K562 (cell line): ENCODE data around the gene APP. TPM values are rescaled to one million over a fixed set of nuclear protein-coding genes. Genes with fewer than 3 reads are reported as not detected.

Experiments used
- ATAC-seq: fragments of 200-7000 bp; cut with Tn5 transposase; 3 replicates; pipeline ENCODE4 v1.9.1; 2020; ENCODE audit warnings: moderate library complexity
- BruUV-seq: library from RNA; stranded (reverse); fragments of 400-500 nt; replicated peaks from 2 replicates; lab custom pipeline; 2021; lab: Mats Ljungman, UMichigan
- CTCF ChIA-PET: fragments of 300-600 bp; formaldehyde crosslinking; extraction: SDS; loops from one replicate; lab custom pipeline; 2021; ENCODE audit warnings: low intra/inter-chr PET ratio; lab: Yijun Ruan, JAX
- POLR2A ChIA-PET: fragments of 300-600, 350-650 bp; sonication (Branson Sonifier 250); formaldehyde crosslinking; extraction: SDS; loops from one replicate; lab custom pipeline; 2021; ENCODE audit warnings: antibody characterized with exemption, inconsistent platforms; lab: Yijun Ruan, JAX
- DNase-seq, 4 experiments: peaks; one replicate each; pipeline versions ENCODE4 v3.0.0 to v3.0.0-alpha.2; 2011 to 2018; ENCODE audit warnings: low spot score in 3 of 4, mixed read lengths in 3 of 4; ENCODE audit errors: extremely low read depth in 1 of 4
- FAIRE-seq: peaks from 2 replicates; lab custom pipeline; 2011; peaks lifted over from hg19 to GRCh38; lab: Jason Lieb, UNC
- H2AFZ ChIP-seq: 2 replicates; pipeline ENCODE4 v1.6.0; 2011; ENCODE audit warnings: low read depth, low read length, control low read depth, inconsistent platforms
- H3K27ac ChIP-seq: fragments of 200-600 bp; 3 replicates; pipeline ENCODE4 v1.8.0; 2011; ENCODE audit warnings: low read depth, mild to moderate bottlenecking, control low read depth, inconsistent platforms, low read length, moderate library complexity, mixed read lengths; ENCODE audit errors: extremely low read depth
- H3K27me3 ChIP-seq, 2 experiments: fragments of 300-600 bp in 1 of 2; 2 replicates in 1 of 2; 3 replicates in 1 of 2; pipeline versions ENCODE4 v1.6.0 to v1.8.0; 2011; ENCODE audit warnings: inconsistent platforms in 2 of 2, low read length in 2 of 2, mild to moderate bottlenecking in 1 of 2, mixed read lengths in 1 of 2, moderate library complexity in 1 of 2; ENCODE audit not compliant: control insufficient read depth in 2 of 2, insufficient read depth in 2 of 2
- H3K36me3 ChIP-seq: fragments of 300-600 bp; 3 replicates; pipeline ENCODE4 v1.8.0; 2011; ENCODE audit warnings: mild to moderate bottlenecking, low read length, inconsistent platforms; ENCODE audit not compliant: control insufficient read depth, insufficient read depth
- H3K4me1 ChIP-seq, 2 experiments: fragments of 200-600 bp in 1 of 2; replicated peaks in 1 of 2; 2 replicates in 1 of 2; 3 replicates in 1 of 2; pipeline versions ENCODE4 v1.5.1 to v1.8.0; 2011; ENCODE audit warnings: inconsistent platforms in 2 of 2, low read length in 2 of 2, mild to moderate bottlenecking in 1 of 2, mixed read lengths in 1 of 2, moderate library complexity in 1 of 2; ENCODE audit not compliant: control insufficient read depth in 2 of 2, insufficient read depth in 2 of 2
- H3K4me2 ChIP-seq: 2 replicates; pipeline ENCODE4 v1.6.1; 2011; ENCODE audit warnings: low read length, control low read depth, inconsistent platforms, mixed read lengths; ENCODE audit not compliant: insufficient read depth
- H3K4me3 ChIP-seq: fragments of 200-600 bp; sonication (generic), shearing (Covaris generic); 2 replicates; pipeline ENCODE4 v1.5.1; 2016; ENCODE audit warnings: control low read depth, inconsistent platforms
- H3K79me2 ChIP-seq: fragments of 200-600 bp; 3 replicates; pipeline ENCODE4 v1.8.0; 2011; ENCODE audit warnings: low read length, inconsistent platforms; ENCODE audit not compliant: control insufficient read depth, insufficient read depth
- H3K9ac ChIP-seq, 2 experiments: 2 replicates each; pipeline versions ENCODE4 v1.6.0 to v1.6.1; 2011; ENCODE audit warnings: low read depth in 2 of 2, low read length in 2 of 2, control low read depth in 1 of 2, inconsistent platforms in 1 of 2, mild to moderate bottlenecking in 1 of 2, mixed read lengths in 1 of 2; ENCODE audit not compliant: insufficient read depth in 1 of 2
- H3K9me1 ChIP-seq: one replicate; pipeline ENCODE4 v1.6.0; 2011; ENCODE audit warnings: inconsistent platforms, mild to moderate bottlenecking, low read length, moderate library complexity; ENCODE audit not compliant: control insufficient read depth, insufficient read depth
- H3K9me3 ChIP-seq: replicated peaks from 2 replicates; pipeline ENCODE4 v1.5.1; 2011; ENCODE audit warnings: low read depth, low read length, inconsistent platforms; ENCODE audit not compliant: control insufficient read depth, insufficient read depth
- H4K20me1 ChIP-seq: replicated peaks from 2 replicates; pipeline ENCODE4 v1.6.1; 2011; ENCODE audit warnings: low read length, inconsistent platforms, mixed read lengths; ENCODE audit not compliant: control insufficient read depth, insufficient read depth
- BACH1 ChIP-seq: fragments of 200-800 bp; sonication (Bioruptor generic); IDR thresholded peaks from 2 replicates; pipeline ENCODE4 v1.6.1; 2016; ENCODE audit warnings: missing genetic modification characterization, missing compliant biosample characterization
- DACH1 ChIP-seq: fragments of 450-650 bp; IDR thresholded peaks from 2 replicates; pipeline ENCODE4 v1.6.1; 2018; ENCODE audit not compliant: partially characterized antibody
- NCOA2 ChIP-seq, 2 experiments: fragments of 450-650 bp; IDR thresholded peaks; 2 replicates each; pipeline ENCODE4 v1.6.1; 2018; ENCODE audit warnings: mild to moderate bottlenecking in 2 of 2, moderate library complexity in 1 of 2; ENCODE audit not compliant: partially characterized antibody in 2 of 2
- PML ChIP-seq: IDR thresholded peaks from 2 replicates; pipeline ENCODE4 v1.6.1; 2012; ENCODE audit warnings: low read length, inconsistent platforms
- PREB ChIP-seq: sonication (generic); formaldehyde crosslinking; IDR thresholded peaks from 2 replicates; pipeline ENCODE4 v1.8.1; 2023; ENCODE audit warnings: mild to moderate bottlenecking, missing genetic modification reagents
- RFX7 ChIP-seq: fragments of 250-450 bp; sonication (Bioruptor Pico); IDR thresholded peaks from 2 replicates; pipeline ENCODE4 v1.5.1; 2021; ENCODE audit warnings: mild to moderate bottlenecking
- SMAD4 ChIP-seq: fragments of 250-450 bp; sonication (Bioruptor Pico); conservative IDR thresholded peaks from 2 replicates; pipeline ENCODE4 v1.8.0; 2021; ENCODE audit warnings: inconsistent platforms, mild to moderate bottlenecking, moderate library complexity
- THAP7 ChIP-seq: fragments of 250-450 bp; sonication (Bioruptor Pico); IDR thresholded peaks from 2 replicates; pipeline ENCODE4 v1.5.0; 2021
- UBTF ChIP-seq, 2 experiments: IDR thresholded peaks; 2 replicates each; pipeline ENCODE4 v1.6.1; 2012; ENCODE audit warnings: improper control_type of control experiment in 2 of 2, low read depth in 2 of 2, low read length in 2 of 2, borderline replicate concordance in 1 of 2
- ZBTB12 ChIP-seq: fragments of 250-450 bp; sonication (Bioruptor Pico); IDR thresholded peaks from 2 replicates; pipeline ENCODE4 v1.4.0; 2020
- ZBTB26 ChIP-seq: fragments of 450-650 bp; formaldehyde crosslinking; IDR thresholded peaks from 2 replicates; pipeline ENCODE4 v1.4.0; 2022; ENCODE audit warnings: missing genetic modification characterization
- ZNF324 ChIP-seq: fragments of 250-450 bp; sonication (Bioruptor Pico); IDR thresholded peaks from 2 replicates; pipeline ENCODE4 v1.4.0; 2020; ENCODE audit warnings: mild to moderate bottlenecking
- ZNF395 ChIP-seq: fragments of 200-800 bp; sonication (Bioruptor generic); IDR thresholded peaks from 2 replicates; pipeline ENCODE4 v1.6.1; 2017; ENCODE audit warnings: missing genetic modification characterization, missing compliant biosample characterization
- WGBS: fragments of 100-300 bp; shearing (Covaris generic); methylation state at CpG from one replicate; pipeline ENCODE4 v1.1.6; 2016; ENCODE audit warnings: low coverage, mixed read lengths; ENCODE audit not compliant: insufficient coverage; ENCODE audit errors: missing lambda C conversion rate; 5-methylcytosine and 5-hydroxymethylcytosine counted together
- in situ Hi-C: fragments of 300-500 bp; cut with MboI; formaldehyde crosslinking; loops from 4 replicates; pipeline ENCODE4 v1.15.0; 2018; ENCODE audit warnings: inconsistent platforms, mixed read lengths
- intact Hi-C: fragments of 100-400 bp; cut with micrococcal nuclease; formaldehyde crosslinking; loops from 2 replicates; pipeline ENCODE4 v1.14.2; 2022
- polyA plus RNA-seq, 8 experiments: library from polyadenylated mRNA; depleted of rRNA in 4 of 8; stranded (reverse) in 5 of 8; unstranded in 3 of 8; fragments of >200 nt; fragmentation: Nextera tagmentation in 2 of 8; fragmentation: Illumina TruSeq in 1 of 8; extraction: Ambion mirVana in 2 of 8; extraction: Trizol in 1 of 8; gene quantifications; 2 replicates each; pipeline versions ENCODE4 v1.2.1 to v1.2.3, GENCODE V29; 2011 to 2014; ENCODE audit warnings: inconsistent platforms in 1 of 8, missing spikeins in 1 of 8
- total RNA-seq, 7 experiments: library from RNA; depleted of rRNA in 6 of 7; stranded (reverse); fragments of >200 nt in 6 of 7; fragmentation: Illumina TruSeq in 2 of 7; extraction: Trizol in 2 of 7; gene quantifications; 2 replicates each; pipeline versions ENCODE4 v1.2.1 to v1.2.3, GENCODE V29; 2011 to 2021; ENCODE audit warnings: low replicate concordance in 1 of 7

Gene APP
- total and polyA plus RNA-seq, 9 of the 15 experiments (the other 6 are each of a cell fraction or from before 2014, with no cell fraction given) = 0.01 to 1.5 (median 0.16) TPM; not detected in 5

- ChIA-PET POLR2A (no interaction called here), CTCF (no interaction called here)
- FAIRE-seq (peak; percentile 56), DNase-seq (no peak), ATAC-seq (no peak)
- Histone ChIP-seq H3K27ac (no peak overlapping the region), H3K27me3 (no peaks in the 10 kb centered on the region), H3K9ac (no peak overlapping the region), H3K4me3 (no peak overlapping the region), H4K20me1 (no peaks in the 10 kb centered on the region), H3K9me3 (no peaks in the 10 kb centered on the region), H3K4me1 (no peaks in the 10 kb centered on the region), H3K4me2 (no peak overlapping the region), H2AFZ (no peak overlapping the region), H3K9me1 (no peaks in the 10 kb centered on the region), H3K79me2 (no peaks in the 10 kb centered on the region), H3K36me3 (no peaks in the 10 kb centered on the region)
- intact Hi-C loops = no loop called here
- 0% methylated on average over 4 of the region's 4 CpGs for WGBS
- BruUV-seq = no TSS peak
- in situ Hi-C loops = no loop called here
- no peak for TF ChIP-seq ZNF324 (CRISPR knock-in tag)
- TF ChIP-seq NCOA2 (IDR thresholded peaks at IDR 0.05; ENCODE audit: partially characterized antibody in 2 of 2) = no peak
- TF ChIP-seq THAP7 = no peak
- no peak for TF ChIP-seq BACH1 (tag)
- TF ChIP-seq DACH1 = no peak
- no peak for TF ChIP-seq PML
- no peak for TF ChIP-seq ZBTB12
- no peak for TF ChIP-seq SMAD4
- TF ChIP-seq RFX7 = no peak
- no peak for TF ChIP-seq ZNF395 (CRISPR knock-in tag)
- TF ChIP-seq ZBTB26 (CRISPR knock-in tag) = no peak
- no peak for TF ChIP-seq PREB (CRISPR knock-in tag)
- TF ChIP-seq UBTF (IDR thresholded peaks at IDR 0.05; ENCODE audit: borderline replicate concordance in 1 of 2, low read depth in 2 of 2, low read length in 2 of 2) = no peak
These were observed 235.8 kb downstream of the APP start for GRCh38 chr21:25934771-25935224.
